Karpas-422 (cell line): ENCODE measurements around the gene DMD. TPM values are rescaled to one million over a fixed set of nuclear protein-coding genes. Genes with fewer than 3 reads are reported as not detected.

ENCODE experiments used
- DNase-seq: peaks from one replicate; pipeline ENCODE4 v3.0.0-alpha.2; 2015
- H2AFZ ChIP-seq: fragments of 200-600 bp; sonication (generic); 2 replicates; pipeline ENCODE4 v1.6.1; 2014; ENCODE audit warnings: antibody characterized with exemption, low read length, mixed read lengths
- H3K27ac ChIP-seq: fragments of 200-600 bp; sonication (generic); 2 replicates; pipeline ENCODE4 v1.5.1; 2014; ENCODE audit warnings: mild to moderate bottlenecking, low read length, moderate library complexity
- H3K27me3 ChIP-seq: fragments of 200-600 bp; sonication (generic); 2 replicates; pipeline ENCODE4 v1.6.1; 2014; ENCODE audit warnings: low read length, mixed read lengths
- H3K36me3 ChIP-seq: fragments of 200-600 bp; sonication (generic); 2 replicates; pipeline ENCODE4 v1.6.1; 2014; ENCODE audit warnings: low read length, mixed read lengths; ENCODE audit not compliant: insufficient read depth
- H3K4me1 ChIP-seq: fragments of 200-600 bp; sonication (generic); 2 replicates; pipeline ENCODE4 v1.6.1; 2014; ENCODE audit warnings: mild to moderate bottlenecking, low read length, mixed read lengths
- H3K4me2 ChIP-seq: fragments of 200-600 bp; sonication (generic); 2 replicates; pipeline ENCODE4 v1.6.1; 2014; ENCODE audit warnings: low read length, low read depth, mild to moderate bottlenecking; ENCODE audit not compliant: poor library complexity, severe bottlenecking
- H3K4me3 ChIP-seq: fragments of 200-600 bp; sonication (generic); 2 replicates; pipeline ENCODE4 v1.5.1; 2014; ENCODE audit warnings: mild to moderate bottlenecking, antibody characterized with exemption, low read length, mixed read lengths
- H3K79me2 ChIP-seq: fragments of 200-600 bp; sonication (generic); 2 replicates; pipeline ENCODE4 v1.6.1; 2014; ENCODE audit warnings: mild to moderate bottlenecking, low read length, mixed read lengths
- H3K9ac ChIP-seq: fragments of 200-600 bp; sonication (generic); 2 replicates; pipeline ENCODE4 v1.6.0; 2014; ENCODE audit warnings: low read length
- H3K9me2 ChIP-seq: fragments of 200-600 bp; sonication (generic), shearing (Covaris generic); replicated peaks from 2 replicates; pipeline ENCODE4 v1.6.0; 2014; ENCODE audit warnings: mild to moderate bottlenecking, low read length, moderate library complexity; ENCODE audit not compliant: insufficient read depth
- H3K9me3 ChIP-seq: fragments of 300-700, 200-600 bp; sonication (generic); 2 replicates; pipeline ENCODE4 v1.6.1; 2014; ENCODE audit warnings: low read length, mixed read lengths
- H4K20me1 ChIP-seq: fragments of 200-600 bp; sonication (generic); 2 replicates; pipeline ENCODE4 v1.6.1; 2014; ENCODE audit warnings: mild to moderate bottlenecking, antibody characterized with exemption, low read length, low read depth; ENCODE audit not compliant: insufficient read depth
- total RNA-seq: library from RNA; depleted of rRNA; stranded (reverse); fragments of >200 nt; shearing (Covaris generic); gene quantifications from 2 replicates; pipeline ENCODE4 v1.2.3, GENCODE V29; 2014; ENCODE audit warnings: low replicate concordance

Gene DMD
- total RNA-seq, 1 experiment from 2014 or later: not detected

- Histone ChIP-seq H3K9me3 (no peaks in the 10 kb centered on the region), H2AFZ (no peak overlapping the region), H3K79me2 (no peaks in the 10 kb centered on the region), H3K9ac (no peak overlapping the region), H3K4me3 (no peak overlapping the region), H3K9me2 (no peaks in the 10 kb centered on the region), H4K20me1 (no peaks in the 10 kb centered on the region), H3K4me2 (no peak overlapping the region), H3K4me1 (no peaks in the 10 kb centered on the region), H3K27ac (no peak overlapping the region), H3K27me3 (no peaks in the 10 kb centered on the region), H3K36me3 (no peaks in the 10 kb centered on the region)
- no peak for DNase-seq
Measured at GRCh38 chrX:33065415-33065814, 145.9 kb downstream of the DMD start.

- Histone ChIP-seq H3K9me3 (no peaks in the 10 kb centered on the region), H3K4me2 (no peak overlapping the region), H3K27ac (no peak overlapping the region), H3K27me3 (no peaks in the 10 kb centered on the region), H3K36me3 (no peaks in the 10 kb centered on the region), H3K9ac (no peak overlapping the region), H3K4me3 (no peak overlapping the region), H2AFZ (no peak overlapping the region), H3K4me1 (no peaks in the 10 kb centered on the region), H3K9me2 (no peaks in the 10 kb centered on the region), H3K79me2 (no peaks in the 10 kb centered on the region), H4K20me1 (no peaks in the 10 kb centered on the region)
- no peak for DNase-seq
Measured at GRCh38 chrX:33062041-33062440, 149.3 kb downstream of the DMD start.

GRCh38 chrX:33053001-33053400 lies 158.3 kb downstream of the DMD start:
- Histone ChIP-seq H3K79me2 (no peaks in the 10 kb centered on the region), H3K4me3 (no peak overlapping the region), H3K27ac (no peak overlapping the region), H4K20me1 (no peaks in the 10 kb centered on the region), H2AFZ (no peak overlapping the region), H3K27me3 (no peaks in the 10 kb centered on the region), H3K4me2 (no peak overlapping the region), H3K9me3 (no peaks in the 10 kb centered on the region), H3K9me2 (no peaks in the 10 kb centered on the region), H3K9ac (no peak overlapping the region), H3K4me1 (no peaks in the 10 kb centered on the region), H3K36me3 (no peaks in the 10 kb centered on the region)
- no peak for DNase-seq

- no peak for DNase-seq
- H4K20me1 ChIP-seq: no peaks in the 10 kb centered on the region
- H3K4me1 ChIP-seq: no peaks in the 10 kb centered on the region
- H3K9me3 ChIP-seq: no peaks in the 10 kb centered on the region
- no peak overlapping the region for H3K4me3 ChIP-seq
- H3K27ac ChIP-seq: no peak overlapping the region
- H3K4me2 ChIP-seq: no peak overlapping the region
- no peaks in the 10 kb centered on the region for H3K79me2 ChIP-seq
- H3K9me2 ChIP-seq: no peaks in the 10 kb centered on the region
- H3K36me3 ChIP-seq: no peaks in the 10 kb centered on the region
- no peak overlapping the region for H3K9ac ChIP-seq
- H3K27me3 ChIP-seq: no peaks in the 10 kb centered on the region
- no peak overlapping the region for H2AFZ ChIP-seq
Measured at GRCh38 chrX:33045882-33046281, 165.5 kb downstream of the DMD start.

GRCh38 chrX:33045245-33045644 lies 166.1 kb downstream of the DMD start:
- Histone ChIP-seq H3K9me3 (no peaks in the 10 kb centered on the region), H3K79me2 (no peaks in the 10 kb centered on the region), H3K27ac (no peak overlapping the region), H4K20me1 (no peaks in the 10 kb centered on the region), H3K4me1 (no peaks in the 10 kb centered on the region), H2AFZ (no peak overlapping the region), H3K27me3 (no peaks in the 10 kb centered on the region), H3K4me3 (no peak overlapping the region), H3K36me3 (no peaks in the 10 kb centered on the region), H3K4me2 (no peak overlapping the region), H3K9ac (no peak overlapping the region), H3K9me2 (no peaks in the 10 kb centered on the region)
- no peak for DNase-seq

- Histone ChIP-seq H3K79me2 (no peaks in the 10 kb centered on the region), H3K9me2 (no peaks in the 10 kb centered on the region), H3K9ac (no peak overlapping the region), H3K4me2 (no peak overlapping the region), H3K4me1 (no peaks in the 10 kb centered on the region), H3K27ac (no peak overlapping the region), H3K9me3 (no peaks in the 10 kb centered on the region), H3K27me3 (no peaks in the 10 kb centered on the region), H4K20me1 (no peaks in the 10 kb centered on the region), H2AFZ (no peak overlapping the region), H3K36me3 (no peaks in the 10 kb centered on the region), H3K4me3 (no peak overlapping the region)
- no peak for DNase-seq
Measured at GRCh38 chrX:33041141-33041540, 170.2 kb downstream of the DMD start.

GRCh38 chrX:33032700-33033099 lies 178.6 kb downstream of the DMD start:
- Histone ChIP-seq H3K36me3 (no peaks in the 10 kb centered on the region), H3K9ac (no peak overlapping the region), H3K4me1 (no peaks in the 10 kb centered on the region), H3K4me3 (no peak overlapping the region), H3K9me2 (no peaks in the 10 kb centered on the region), H3K4me2 (no peak overlapping the region), H3K27ac (no peak overlapping the region), H3K9me3 (no peaks in the 10 kb centered on the region), H2AFZ (no peak overlapping the region), H3K27me3 (no peaks in the 10 kb centered on the region), H4K20me1 (no peaks in the 10 kb centered on the region), H3K79me2 (no peaks in the 10 kb centered on the region)
- no peak for DNase-seq

- Histone ChIP-seq H3K9ac (no peak overlapping the region), H3K4me2 (no peak overlapping the region), H3K9me2 (no peaks in the 10 kb centered on the region), H3K36me3 (no peaks in the 10 kb centered on the region), H4K20me1 (no peaks in the 10 kb centered on the region), H3K27ac (no peak overlapping the region), H3K79me2 (no peaks in the 10 kb centered on the region), H2AFZ (no peak overlapping the region), H3K4me3 (no peak overlapping the region), H3K27me3 (no peaks in the 10 kb centered on the region), H3K4me1 (no peaks in the 10 kb centered on the region), H3K9me3 (peaks cover 11% of the 10 kb centered on the region)
- DNase-seq: no peak
Measured at GRCh38 chrX:33014949-33015348, 196.4 kb downstream of the DMD start.

- no peaks in the 10 kb centered on the region for H3K9me2 ChIP-seq
- no peaks in the 10 kb centered on the region for H4K20me1 ChIP-seq
- no peaks in the 10 kb centered on the region for H3K4me1 ChIP-seq
- no peak overlapping the region for H2AFZ ChIP-seq
- H3K36me3 ChIP-seq: no peaks in the 10 kb centered on the region
- H3K4me2 ChIP-seq: no peak overlapping the region
- H3K4me3 ChIP-seq: no peak overlapping the region
- no peak overlapping the region for H3K27ac ChIP-seq
- no peak for DNase-seq
- H3K27me3 ChIP-seq: no peaks in the 10 kb centered on the region
- H3K9ac ChIP-seq: no peak overlapping the region
- peaks cover 14% of the 10 kb centered on the region for H3K9me3 ChIP-seq
- no peaks in the 10 kb centered on the region for H3K79me2 ChIP-seq
Measured at GRCh38 chrX:33014086-33014485, 197.3 kb downstream of the DMD start.
